Limb (tissue), 2 donors: ENCODE measurements around the gene CPTP.

Source experiments
- DNase-seq, 2 donors: peaks; one replicate each; pipeline ENCODE4 v3.0.0-alpha.2; 2016; ENCODE audit errors: extremely low spot score in 2 of 2

Gene CPTP

GRCh38 chr1:1334835-1335234 lies 10.2 kb downstream of the CPTP start:
- no peak for DNase-seq

GRCh38 chr1:1335283-1335682 lies 10.7 kb downstream of the CPTP start:
- no peak for DNase-seq

- no peak for DNase-seq
Observed at GRCh38 chr1:1335792-1336248, 11.2 kb downstream of the CPTP start.

- DNase-seq: no peak
Observed at GRCh38 chr1:1336446-1336845, 11.8 kb downstream of the CPTP start.

GRCh38 chr1:1336931-1337792 lies 12.6 kb downstream of the CPTP start:
- no peak for DNase-seq

GRCh38 chr1:1337793-1338147 lies 13.2 kb downstream of the CPTP start:
- no peak for DNase-seq

GRCh38 chr1:1338278-1338677 lies 13.7 kb downstream of the CPTP start:
- no peak for DNase-seq

- no peak for DNase-seq
Observed at GRCh38 chr1:1340185-1340584, 15.6 kb downstream of the CPTP start.

- DNase-seq: no peak
Observed at GRCh38 chr1:1340791-1341548, 16.4 kb downstream of the CPTP start.

GRCh38 chr1:1341549-1342021 lies 17.0 kb downstream of the CPTP start:
- no peak for DNase-seq

- DNase-seq: no peak
Observed at GRCh38 chr1:1342061-1342562, 17.5 kb downstream of the CPTP start.

GRCh38 chr1:1342584-1343115 lies 18.0 kb downstream of the CPTP start:
- DNase-seq: no peak

GRCh38 chr1:1343811-1344421 lies 19.3 kb downstream of the CPTP start:
- DNase-seq: no peak

GRCh38 chr1:1344655-1345361 lies 20.2 kb downstream of the CPTP start:
- DNase-seq: no peak

GRCh38 chr1:1345384-1345783 lies 20.8 kb downstream of the CPTP start:
- DNase-seq: no peak

- no peak for DNase-seq
Observed at GRCh38 chr1:1345860-1346500, 21.4 kb downstream of the CPTP start.

GRCh38 chr1:1346501-1346890 lies 21.9 kb downstream of the CPTP start:
- DNase-seq: no peak

- DNase-seq: no peak
Observed at GRCh38 chr1:1347026-1347595, 22.5 kb downstream of the CPTP start.

- DNase-seq: no peak
Observed at GRCh38 chr1:1347663-1348419, 23.2 kb downstream of the CPTP start.
